ENCODE results near the gene MGAT4A. TPM values are rescaled to one million over a fixed set of nuclear protein-coding genes. Genes with fewer than 3 reads are reported as not detected.

Gene MGAT4A
- total RNA-seq, 4 donors from 2014 or later = 6.4 to 13.8 (median 11.7) TPM

GRCh38 chr2:98708396-98709186, 22.3 kb downstream of the MGAT4A start:
- 42% methylated on average over 6 of the region's 6 CpGs for WGBS
- Histone ChIP-seq H3K27ac (no peak overlapping the region), H3K36me3 (no peaks in the 10 kb centered on the region), H3K4me1 (peaks cover 14% of the 10 kb centered on the region), H3K4me3 (no peak overlapping the region), H3K27me3 (no peaks in the 10 kb centered on the region), H3K9me3 (no peaks in the 10 kb centered on the region)
- no peak for DNase-seq (ENCODE audit: low spot score in 2 of 2)
- TF ChIP-seq CTCF (IDR thresholded peaks at IDR 0.05) (no peak), EP300 (IDR thresholded peaks at IDR 0.05) (no peak), POLR2AphosphoS5 (IDR thresholded peaks at IDR 0.05) (no peak), POLR2A (IDR thresholded peaks at IDR 0.05) (no peak)

GRCh38 chr2:98706591-98706990, 24.3 kb downstream of the MGAT4A start:
- H3K36me3 ChIP-seq = no peaks in the 10 kb centered on the region
- peaks cover 33% of the 10 kb centered on the region for H3K4me1 ChIP-seq
- H3K27me3 ChIP-seq = no peaks in the 10 kb centered on the region
- TF ChIP-seq CTCF (IDR thresholded peaks at IDR 0.05) = no peak
- no peak for TF ChIP-seq POLR2AphosphoS5 (IDR thresholded peaks at IDR 0.05)
- no peak for TF ChIP-seq EP300 (IDR thresholded peaks at IDR 0.05)
- TF ChIP-seq POLR2A (IDR thresholded peaks at IDR 0.05) = no peak
- 85% methylated on average over 2 of the region's 2 CpGs for WGBS
- no peak overlapping the region for H3K4me3 ChIP-seq
- H3K9me3 ChIP-seq = no peaks in the 10 kb centered on the region
- no peak for DNase-seq (ENCODE audit: low spot score in 2 of 2)
- no peak overlapping the region for H3K27ac ChIP-seq

- DNase-seq (ENCODE audit: low spot score in 2 of 2) = no peak
- Histone ChIP-seq H3K4me1 (peaks cover 41% of the 10 kb centered on the region), H3K36me3 (no peaks in the 10 kb centered on the region), H3K27me3 (no peaks in the 10 kb centered on the region), H3K27ac (no peak overlapping the region), H3K9me3 (no peaks in the 10 kb centered on the region), H3K4me3 (no peak overlapping the region)
- TF ChIP-seq POLR2A (IDR thresholded peaks at IDR 0.05) = no peak
- no peak for TF ChIP-seq EP300 (IDR thresholded peaks at IDR 0.05)
- TF ChIP-seq CTCF (IDR thresholded peaks at IDR 0.05) = no peak
- TF ChIP-seq POLR2AphosphoS5 (IDR thresholded peaks at IDR 0.05) = no peak
- 86% methylated on average over 3 of the region's 3 CpGs for WGBS
These were observed 25.7 kb downstream of the MGAT4A start for GRCh38 chr2:98705333-98705617.

- no peaks in the 10 kb centered on the region for H3K9me3 ChIP-seq
- no peak overlapping the region for H3K27ac ChIP-seq
- no peak for TF ChIP-seq POLR2AphosphoS5 (IDR thresholded peaks at IDR 0.05)
- TF ChIP-seq POLR2A (IDR thresholded peaks at IDR 0.05) = no peak
- TF ChIP-seq EP300 (IDR thresholded peaks at IDR 0.05) = no peak
- H3K36me3 ChIP-seq = no peaks in the 10 kb centered on the region
- 87% methylated on average over 9 of the region's 9 CpGs for WGBS
- H3K4me1 ChIP-seq = peaks cover 41% of the 10 kb centered on the region
- no peak overlapping the region for H3K4me3 ChIP-seq
- DNase-seq (ENCODE audit: low spot score in 2 of 2) = no peak
- no peaks in the 10 kb centered on the region for H3K27me3 ChIP-seq
These were observed 26.2 kb downstream of the MGAT4A start for GRCh38 chr2:98704499-98705332.

GRCh38 chr2:98703738-98704137, 27.2 kb downstream of the MGAT4A start:
- Histone ChIP-seq H3K36me3 (no peaks in the 10 kb centered on the region), H3K27me3 (no peaks in the 10 kb centered on the region), H3K9me3 (no peaks in the 10 kb centered on the region), H3K27ac (peak overlapping the region; percentile 64), H3K4me1 (peaks cover 32% of the 10 kb centered on the region), H3K4me3 (no peak overlapping the region)
- no peak for DNase-seq (ENCODE audit: low spot score in 2 of 2)
- 91% methylated on average over 5 of the region's 5 CpGs for WGBS
- no peak for TF ChIP-seq CTCF (IDR thresholded peaks at IDR 0.05)

Measured in suprapubic skin (tissue), 4 donors.